NCI-H510A treated with DMSO at 0.1 percent for 48 hours (cell line): ENCODE measurements around the gene ETS1.

Experiments used
- DNase-seq: peaks from one replicate; lab custom pipeline; 2025; lab: John Stamatoyannopoulos, UW

The ETS1 gene

GRCh38 chr11:128480066-128480465 is 107.3 kb downstream of the ETS1 start:
- DNase-seq = no peak

GRCh38 chr11:128479144-128479543 is 108.2 kb downstream of the ETS1 start:
- DNase-seq = no peak

GRCh38 chr11:128478305-128478704 is 109.1 kb downstream of the ETS1 start:
- DNase-seq = no peak

- no peak for DNase-seq
These were observed 109.5 kb downstream of the ETS1 start for GRCh38 chr11:128477811-128478210.

GRCh38 chr11:128477278-128477677 is 110.1 kb downstream of the ETS1 start:
- no peak for DNase-seq

- DNase-seq = no peak
These were observed 110.6 kb downstream of the ETS1 start for GRCh38 chr11:128476729-128477128.

GRCh38 chr11:128476049-128476448 is 111.3 kb downstream of the ETS1 start:
- no peak for DNase-seq

- DNase-seq = no peak
These were observed 113.1 kb downstream of the ETS1 start for GRCh38 chr11:128474036-128474874.

- peak; percentile 40 for DNase-seq
These were observed 113.7 kb downstream of the ETS1 start for GRCh38 chr11:128473636-128474035.

GRCh38 chr11:128472128-128473089 is 114.9 kb downstream of the ETS1 start:
- DNase-seq = no peak

- DNase-seq = no peak
These were observed 116.2 kb downstream of the ETS1 start for GRCh38 chr11:128471138-128471661.

GRCh38 chr11:128470081-128470480 is 117.3 kb downstream of the ETS1 start:
- no peak for DNase-seq

GRCh38 chr11:128469220-128469619 is 118.1 kb downstream of the ETS1 start:
- no peak for DNase-seq

- no peak for DNase-seq
These were observed 119.2 kb downstream of the ETS1 start for GRCh38 chr11:128468111-128468510.

GRCh38 chr11:128467610-128468041 is 119.7 kb downstream of the ETS1 start:
- DNase-seq = no peak

GRCh38 chr11:128467041-128467440 is 120.3 kb downstream of the ETS1 start:
- no peak for DNase-seq

- no peak for DNase-seq
These were observed 121.2 kb downstream of the ETS1 start for GRCh38 chr11:128465946-128466705.

- DNase-seq = no peak
These were observed 121.8 kb downstream of the ETS1 start for GRCh38 chr11:128465531-128465930.

GRCh38 chr11:128464878-128465450 is 122.4 kb downstream of the ETS1 start:
- DNase-seq = no peak

- DNase-seq = no peak
These were observed 123.4 kb downstream of the ETS1 start for GRCh38 chr11:128463979-128464378.

- DNase-seq = no peak
These were observed 124.0 kb downstream of the ETS1 start for GRCh38 chr11:128463371-128463829.
